Stimulated activated CD8-positive, alpha-beta memory T cell treated with anti-CD3 and anti-CD28 coated beads, Interleukin-4, amount 100 ng/mL, for 48 hours (primary cell): Measurements from ENCODE around the gene AVPI1.
A peak's percentile ranks its signal among the peaks of the same experiment; 100 is the strongest.
"Not testable (repeated sequence)": the region's sequence is repeated elsewhere in the genome, so short reads cannot be mapped to it uniquely, and the experiment has no call there.

Experiments used
- DNase-seq: peaks from one replicate; pipeline ENCODE4 v3.0.0-alpha.2; 2020

AVPI1 gene

GRCh38 chr10:97711640-97712572, 24.9 kb upstream of the AVPI1 start:
- no peak for DNase-seq

- peak; percentile 60 for DNase-seq
Observed at GRCh38 chr10:97708976-97709946, 22.2 kb upstream of the AVPI1 start.

- no peak for DNase-seq
Observed at GRCh38 chr10:97708167-97708566, 21.1 kb upstream of the AVPI1 start.

- no peak for DNase-seq
Observed at GRCh38 chr10:97707134-97707861, 20.3 kb upstream of the AVPI1 start.

- DNase-seq: no peak
Observed at GRCh38 chr10:97705006-97705670, 18.1 kb upstream of the AVPI1 start.

- no peak for DNase-seq
Observed at GRCh38 chr10:97704341-97704740, 17.3 kb upstream of the AVPI1 start.

GRCh38 chr10:97703398-97704067, 16.5 kb upstream of the AVPI1 start:
- DNase-seq: no peak

- peak; percentile 54 for DNase-seq
Observed at GRCh38 chr10:97701438-97702069, 14.5 kb upstream of the AVPI1 start.

- not testable (repeated sequence) for DNase-seq
Observed at GRCh38 chr10:97698072-97698655, 11.1 kb upstream of the AVPI1 start.

- no peak for DNase-seq
Observed at GRCh38 chr10:97690133-97690532, 3.1 kb upstream of the AVPI1 start.

GRCh38 chr10:97689559-97690020, 2.5 kb upstream of the AVPI1 start:
- DNase-seq: no peak

- no peak for DNase-seq
Observed at GRCh38 chr10:97687785-97688781, 1.0 kb upstream of the AVPI1 start.

- peak; percentile 32 for DNase-seq
Observed at GRCh38 chr10:97686301-97686961, 610 bp downstream of the AVPI1 start.

- DNase-seq: no peak
Observed at GRCh38 chr10:97685395-97685958, 1.6 kb downstream of the AVPI1 start.

GRCh38 chr10:97684866-97685394, 2.1 kb downstream of the AVPI1 start:
- DNase-seq: no peak

GRCh38 chr10:97684368-97684713, 2.7 kb downstream of the AVPI1 start:
- DNase-seq: not testable (repeated sequence)

GRCh38 chr10:97683556-97684367, 3.3 kb downstream of the AVPI1 start:
- no peak for DNase-seq
